Mucosa of rectum (tissue), 2 donors: ENCODE data around the gene TIMM29.

ENCODE experiments used
- H3K27ac ChIP-seq, 2 donors: one replicate each; pipeline ENCODE4 v1.7.0; 2013; ENCODE audit warnings: inconsistent platforms in 2 of 2, low read depth in 2 of 2, low read length in 2 of 2
- H3K27me3 ChIP-seq, 2 donors: one replicate each; pipeline ENCODE4 v1.7.0; 2013; ENCODE audit warnings: low read length in 2 of 2; ENCODE audit not compliant: control insufficient read depth in 2 of 2, insufficient read depth in 2 of 2
- H3K36me3 ChIP-seq, 2 donors: one replicate each; pipeline ENCODE4 v1.7.0; 2013; ENCODE audit warnings: low read length in 2 of 2; ENCODE audit not compliant: control insufficient read depth in 2 of 2, insufficient read depth in 2 of 2
- H3K4me1 ChIP-seq, 2 donors: one replicate each; pipeline ENCODE4 v1.7.0; 2013; ENCODE audit warnings: low read length in 2 of 2, mild to moderate bottlenecking in 1 of 2; ENCODE audit not compliant: control insufficient read depth in 2 of 2, insufficient read depth in 2 of 2
- H3K4me3 ChIP-seq, 2 donors: one replicate each; pipeline ENCODE4 v1.7.0; 2013; ENCODE audit warnings: low read length in 2 of 2
- H3K9ac ChIP-seq, 2 donors: one replicate each; pipeline ENCODE4 v1.7.0; 2013; ENCODE audit warnings: low read length in 2 of 2, low read depth in 1 of 2, mild to moderate bottlenecking in 1 of 2
- H3K9me3 ChIP-seq, 2 donors: one replicate each; pipeline ENCODE4 v1.7.0; 2013; ENCODE audit warnings: low read length in 2 of 2; ENCODE audit not compliant: control insufficient read depth in 2 of 2
- donor health status: healthy.
- donor health status: Normal muscosa, but diverticular disease.

Gene TIMM29

GRCh38 chr19:10911579-10912363, 16.8 kb upstream of the TIMM29 start:
- Histone ChIP-seq H3K4me1 (no peaks in the 10 kb centered on the region), H3K27ac (no peak overlapping the region), H3K9me3 (no peaks in the 10 kb centered on the region), H3K36me3 (peaks cover 44 to 54% of the 10 kb centered on the region in 2 donors), H3K27me3 (no peaks in the 10 kb centered on the region), H3K9ac (no peak overlapping the region), H3K4me3 (no peak overlapping the region)

GRCh38 chr19:10912619-10913018, 16.0 kb upstream of the TIMM29 start:
- no peaks in the 10 kb centered on the region for H3K4me1 ChIP-seq
- no peaks in the 10 kb centered on the region for H3K27me3 ChIP-seq
- H3K9ac ChIP-seq = no peak overlapping the region
- no peak overlapping the region for H3K27ac ChIP-seq
- H3K4me3 ChIP-seq = no peak overlapping the region
- no peaks in the 10 kb centered on the region for H3K9me3 ChIP-seq
- peaks cover 41 to 51% of the 10 kb centered on the region in 2 donors for H3K36me3 ChIP-seq

GRCh38 chr19:10913716-10914340, 14.8 kb upstream of the TIMM29 start:
- Histone ChIP-seq H3K36me3 (peaks cover 34 to 50% of the 10 kb centered on the region in 2 donors), H3K9me3 (no peaks in the 10 kb centered on the region), H3K27ac (no peak overlapping the region), H3K27me3 (no peaks in the 10 kb centered on the region), H3K9ac (no peak overlapping the region), H3K4me1 (no peaks in the 10 kb centered on the region), H3K4me3 (no peak overlapping the region)

- H3K9me3 ChIP-seq = no peaks in the 10 kb centered on the region
- H3K36me3 ChIP-seq = peaks cover 44 to 49% of the 10 kb centered on the region in 2 donors
- no peak overlapping the region for H3K27ac ChIP-seq
- H3K4me3 ChIP-seq = no peak overlapping the region
- H3K27me3 ChIP-seq = no peaks in the 10 kb centered on the region
- H3K4me1 ChIP-seq = no peaks in the 10 kb centered on the region
- H3K9ac ChIP-seq = no peak overlapping the region
Observed at GRCh38 chr19:10915130-10916091, 13.2 kb upstream of the TIMM29 start.

GRCh38 chr19:10916602-10917001, 12.0 kb upstream of the TIMM29 start:
- H3K36me3 ChIP-seq = peaks cover 40 to 55% of the 10 kb centered on the region in 2 donors
- H3K27ac ChIP-seq = no peak overlapping the region

GRCh38 chr19:10918359-10918758, 10.3 kb upstream of the TIMM29 start:
- peaks cover 38 to 52% of the 10 kb centered on the region in 2 donors for H3K36me3 ChIP-seq
- no peak overlapping the region for H3K4me3 ChIP-seq
- no peaks in the 10 kb centered on the region for H3K9me3 ChIP-seq
- no peak overlapping the region for H3K9ac ChIP-seq
- no peaks in the 10 kb centered on the region for H3K27me3 ChIP-seq
- H3K27ac ChIP-seq = no peak overlapping the region
- no peaks in the 10 kb centered on the region for H3K4me1 ChIP-seq

More at GRCh38 chr19:10916602-10917001, 12.0 kb upstream of the TIMM29 start:
- Histone ChIP-seq H3K4me3 (no peak overlapping the region), H3K9ac (no peak overlapping the region), H3K27me3 (no peaks in the 10 kb centered on the region), H3K9me3 (no peaks in the 10 kb centered on the region), H3K4me1 (no peaks in the 10 kb centered on the region)

GRCh38 chr19:10919352-10920287, 9.0 kb upstream of the TIMM29 start:
- Histone ChIP-seq H3K27me3 (no peaks in the 10 kb centered on the region), H3K9ac (no peak overlapping the region), H3K4me3 (no peak overlapping the region), H3K9me3 (no peaks in the 10 kb centered on the region), H3K27ac (no peak overlapping the region), H3K36me3 (peaks cover 38 to 52% of the 10 kb centered on the region in 2 donors), H3K4me1 (no peaks in the 10 kb centered on the region)

- Histone ChIP-seq H3K36me3 (peaks cover 41 to 55% of the 10 kb centered on the region in 2 donors), H3K27ac (no peak overlapping the region), H3K27me3 (no peaks in the 10 kb centered on the region), H3K9ac (no peak overlapping the region), H3K4me1 (no peaks in the 10 kb centered on the region), H3K9me3 (no peaks in the 10 kb centered on the region), H3K4me3 (no peak overlapping the region)
Observed at GRCh38 chr19:10920288-10920655, 8.3 kb upstream of the TIMM29 start.

- no peak overlapping the region for H3K4me3 ChIP-seq
- peaks cover 44 to 57% of the 10 kb centered on the region in 2 donors for H3K36me3 ChIP-seq
- H3K27ac ChIP-seq = no peak overlapping the region
- no peaks in the 10 kb centered on the region for H3K27me3 ChIP-seq
- no peaks in the 10 kb centered on the region for H3K4me1 ChIP-seq
- no peak overlapping the region for H3K9ac ChIP-seq
- no peaks in the 10 kb centered on the region for H3K9me3 ChIP-seq
Observed at GRCh38 chr19:10920781-10921180, 7.8 kb upstream of the TIMM29 start.
